GM12892 (cell line): Measurements from ENCODE around the gene RGR.

Experiments
- DNase-seq: peaks from one replicate; pipeline ENCODE4 v3.0.0; 2011; ENCODE audit not compliant: insufficient read length
- FAIRE-seq: peaks from 2 replicates; lab custom pipeline; 2011; peaks lifted over from hg19 to GRCh38; lab: Jason Lieb, UNC
- POLR2A ChIP-seq: IDR thresholded peaks from 2 replicates; pipeline ENCODE4 v1.6.1; 2011; ENCODE audit warnings: low read depth, low read length, control low read depth
- POLR2AphosphoS5 ChIP-seq: IDR thresholded peaks from 2 replicates; pipeline ENCODE4 v1.6.1; 2011; ENCODE audit warnings: low read depth, low read length, control low read depth
- TAF1 ChIP-seq: IDR thresholded peaks from 2 replicates; pipeline ENCODE4 v1.6.1; 2011; ENCODE audit warnings: low read depth, mild to moderate bottlenecking, control low read depth, low read length, borderline replicate concordance

RGR gene

GRCh38 chr10:84238909-84239308 is 5.9 kb upstream of the RGR start:
- FAIRE-seq (no peak), DNase-seq (no peak)
- TF ChIP-seq POLR2A (no peak), TAF1 (no peak), POLR2AphosphoS5 (no peak)

- TF ChIP-seq POLR2A = no peak
- DNase-seq = no peak
- FAIRE-seq = no peak
These were observed 3.6 kb upstream of the RGR start, which contains the start of gene LRIT1 for GRCh38 chr10:84241185-84241790. TSS of gene LRIT1 (minus strand) at chr10:84241546. CDS start at chr10:84241439, 107 bp downstream.

DNA sequence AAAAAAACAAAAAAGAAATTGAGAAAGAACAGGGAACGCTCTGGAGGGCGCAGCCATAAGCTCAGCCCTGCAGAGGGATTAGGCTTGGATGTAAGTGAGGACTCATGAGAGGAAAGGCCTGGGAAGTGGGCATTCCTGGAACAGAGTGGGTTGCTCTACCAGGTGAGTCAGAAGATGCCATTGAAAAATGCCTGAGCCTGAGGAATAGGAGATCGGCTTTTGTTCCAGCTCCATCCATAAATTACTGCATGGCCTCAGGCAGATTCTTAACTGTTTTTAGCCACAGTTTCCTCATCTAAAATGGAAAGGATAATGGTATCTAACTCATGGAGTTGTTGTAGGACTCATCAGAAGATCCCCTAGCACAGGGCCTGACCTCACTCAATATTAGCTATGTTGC is 1.1 kb upstream of the RGR start:
- FAIRE-seq (no peak), DNase-seq (no peak)
- no peak for TF ChIP-seq POLR2A
- no peak for TF ChIP-seq POLR2AphosphoS5
- TF ChIP-seq TAF1 = no peak

GRCh38 chr10:84247496-84247895 is 2.6 kb downstream of the RGR start:
- no peak for DNase-seq
- FAIRE-seq = no peak
- no peak for TF ChIP-seq POLR2AphosphoS5
- no peak for TF ChIP-seq POLR2A
- TF ChIP-seq TAF1 = no peak

DNA sequence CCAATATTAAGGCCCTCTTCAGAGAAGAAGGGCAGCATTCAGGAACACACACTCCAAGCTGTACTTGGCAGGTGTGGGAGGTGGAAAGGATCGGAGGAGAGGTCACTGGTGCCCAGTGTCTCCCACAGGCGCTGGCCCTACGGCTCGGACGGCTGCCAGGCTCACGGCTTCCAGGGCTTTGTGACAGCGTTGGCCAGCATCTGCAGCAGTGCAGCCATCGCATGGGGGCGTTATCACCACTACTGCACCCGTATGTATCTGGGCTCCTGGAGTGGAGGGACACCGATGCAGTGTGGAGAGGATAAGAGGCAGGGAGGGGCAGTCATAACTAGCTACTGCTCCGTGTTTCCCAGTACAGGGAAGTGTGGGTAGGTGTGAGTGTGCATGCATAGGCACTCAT is 3.9 kb downstream of the RGR start:
- TF ChIP-seq POLR2A (no peak), POLR2AphosphoS5 (no peak), TAF1 (no peak)
- no peak for FAIRE-seq
- DNase-seq = no peak

DNA sequence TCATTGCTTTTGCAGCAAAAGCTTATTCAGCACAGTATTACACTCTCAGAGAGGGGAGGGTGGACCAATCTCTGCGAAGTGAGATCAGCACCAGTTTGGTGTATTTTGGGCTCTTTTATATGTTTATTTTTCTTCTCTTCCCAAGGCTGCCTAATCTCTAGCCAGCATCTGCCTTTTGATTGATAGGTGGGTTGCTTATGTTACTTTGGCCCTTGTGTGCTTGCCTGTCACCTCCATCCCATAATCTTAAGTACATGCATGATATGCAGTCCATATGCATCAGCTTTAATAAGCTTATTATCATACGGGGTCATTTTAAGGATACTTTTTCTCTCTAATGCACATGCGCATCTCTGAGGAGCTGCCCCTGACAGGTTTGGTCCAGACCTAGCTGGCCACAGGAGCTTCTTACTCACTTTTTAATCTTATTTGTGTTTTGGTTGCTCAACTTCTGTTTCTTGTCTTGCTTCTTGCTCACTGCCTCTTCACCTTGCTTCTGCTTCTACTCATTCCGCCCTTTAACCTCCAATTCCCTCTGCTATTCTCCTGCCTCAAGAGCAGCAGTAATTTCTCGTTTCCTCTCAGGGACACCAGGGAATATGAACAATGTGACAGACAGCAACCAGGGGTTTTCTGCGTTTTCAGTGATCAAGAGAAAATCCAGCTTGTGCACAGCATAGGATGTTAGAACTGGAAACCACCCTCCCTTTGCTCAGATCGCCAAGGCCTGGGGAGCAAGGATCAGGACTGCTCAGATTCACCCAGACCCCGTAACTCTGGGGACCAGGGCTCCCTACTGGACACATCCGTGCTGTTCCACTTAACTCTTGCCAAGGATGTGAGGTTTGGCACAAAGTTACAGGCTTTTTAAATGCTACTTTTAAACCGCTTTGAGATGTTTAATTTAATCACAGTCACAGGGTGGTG is 10.0 kb downstream of the RGR start:
- TF ChIP-seq TAF1 (no peak), POLR2AphosphoS5 (no peak), POLR2A (no peak)
- no peak for FAIRE-seq

GRCh38 chr10:84256510-84257342 is 11.9 kb downstream of the RGR start:
- FAIRE-seq (no peak), DNase-seq (no peak)
- TF ChIP-seq POLR2AphosphoS5 (no peak), POLR2A (no peak), TAF1 (no peak)

More for the DNA sequence above, 10.0 kb downstream of the RGR start:
- DNase-seq = no peak

GRCh38 chr10:84257343-84258020 is 12.6 kb downstream of the RGR start:
- DNase-seq = no peak
- FAIRE-seq = no peak
- TF ChIP-seq POLR2AphosphoS5 (no peak), POLR2A (no peak), TAF1 (no peak)

DNA sequence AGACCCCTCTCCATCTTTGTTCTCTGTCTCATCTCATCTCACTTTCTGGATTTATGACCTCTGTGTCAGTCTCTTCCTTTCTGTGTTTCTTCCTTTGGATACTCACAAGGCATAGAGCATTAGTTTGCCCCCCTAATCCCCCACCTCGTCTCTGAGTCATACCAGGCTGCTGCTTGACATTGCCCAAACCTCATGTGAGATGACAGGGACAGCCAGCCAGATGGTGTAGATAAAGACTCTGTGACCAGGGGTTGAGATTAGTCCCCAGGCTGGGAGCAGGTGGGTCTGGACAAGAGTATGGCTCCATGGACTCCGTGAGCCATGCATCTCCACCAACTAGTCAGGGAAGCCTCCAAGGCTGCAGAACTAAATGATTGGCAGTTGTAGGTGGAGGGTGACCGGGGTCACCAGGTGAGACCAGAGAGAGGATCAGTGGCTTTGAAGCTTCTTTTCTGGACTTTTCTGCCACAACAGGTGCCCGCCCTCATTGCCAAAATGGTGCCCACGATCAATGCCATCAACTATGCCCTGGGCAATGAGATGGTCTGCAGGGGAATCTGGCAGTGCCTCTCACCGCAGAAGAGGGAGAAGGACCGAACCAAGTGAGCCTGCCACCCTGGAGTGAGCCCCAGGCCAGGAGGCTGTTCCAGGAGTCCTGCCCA is 13.3 kb downstream of the RGR start:
- TF ChIP-seq TAF1 = no peak
- TF ChIP-seq POLR2A = no peak
- TF ChIP-seq POLR2AphosphoS5 = no peak
- no peak for FAIRE-seq
- no peak for DNase-seq

DNA sequence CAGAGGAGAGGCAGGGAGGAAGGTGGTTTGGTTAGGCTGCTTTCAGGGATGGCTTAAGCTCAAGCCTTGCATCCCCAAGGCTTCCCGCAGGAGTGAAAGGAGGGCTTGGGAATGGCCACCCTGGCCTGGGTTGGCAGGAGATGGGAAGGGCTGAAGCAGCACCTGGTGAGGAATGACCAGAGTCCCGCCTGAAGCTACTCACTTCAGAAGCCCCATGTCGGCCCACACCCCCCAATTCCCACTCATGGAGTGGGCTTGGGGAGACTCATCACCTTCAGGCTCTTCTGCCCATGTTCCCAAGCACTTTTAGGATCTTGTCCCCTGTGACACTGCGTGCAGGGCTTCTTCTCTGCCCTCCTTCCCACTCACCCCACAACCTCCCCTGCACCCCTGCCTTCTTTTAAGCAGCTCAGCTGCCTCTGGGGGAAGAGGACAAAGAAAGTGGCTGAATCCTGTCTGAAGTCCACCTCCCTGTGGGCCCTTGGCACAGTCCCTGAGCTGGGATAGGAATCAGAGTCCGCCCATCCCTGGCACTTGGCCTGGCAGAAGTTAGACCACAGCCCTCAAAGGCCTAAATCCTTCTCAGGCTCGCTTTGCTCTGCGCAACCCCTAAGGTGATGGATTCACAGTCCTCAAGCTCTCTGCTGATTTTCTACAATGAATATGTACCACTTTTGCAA is 16.5 kb downstream of the RGR start:
- FAIRE-seq = no peak
- TF ChIP-seq POLR2AphosphoS5 (no peak), POLR2A (no peak), TAF1 (no peak)
- DNase-seq = no peak
